GM06990 (cell line): ENCODE results near the gene PURA.

Experiments
- DNase-seq: peaks from one replicate; pipeline ENCODE4 v3.0.0-alpha.2; 2011; ENCODE audit not compliant: insufficient read length; ENCODE audit errors: extremely low read depth
- H3K27me3 ChIP-seq: replicated peaks from 2 replicates; pipeline ENCODE4 v1.6.0; 2011; ENCODE audit warnings: low read length; ENCODE audit not compliant: control insufficient read depth, insufficient read depth
- H3K36me3 ChIP-seq: 2 replicates; pipeline ENCODE4 v1.5.1; 2011; ENCODE audit warnings: low read length; ENCODE audit not compliant: control insufficient read depth, insufficient read depth
- H3K4me3 ChIP-seq: replicated peaks from 2 replicates; pipeline ENCODE4 v1.5.1; 2011; ENCODE audit warnings: low read depth, mild to moderate bottlenecking, control low read depth, low read length
- TF ChIP-seq, protein P1 (sequence below): IDR thresholded peaks from 2 replicates; pipeline ENCODE4 v1.5.1; 2011; ENCODE audit warnings: low read length, control low read depth, mild to moderate bottlenecking, inconsistent platforms; ENCODE audit not compliant: insufficient read depth, poor library complexity, severe bottlenecking

The PURA gene

DNA sequence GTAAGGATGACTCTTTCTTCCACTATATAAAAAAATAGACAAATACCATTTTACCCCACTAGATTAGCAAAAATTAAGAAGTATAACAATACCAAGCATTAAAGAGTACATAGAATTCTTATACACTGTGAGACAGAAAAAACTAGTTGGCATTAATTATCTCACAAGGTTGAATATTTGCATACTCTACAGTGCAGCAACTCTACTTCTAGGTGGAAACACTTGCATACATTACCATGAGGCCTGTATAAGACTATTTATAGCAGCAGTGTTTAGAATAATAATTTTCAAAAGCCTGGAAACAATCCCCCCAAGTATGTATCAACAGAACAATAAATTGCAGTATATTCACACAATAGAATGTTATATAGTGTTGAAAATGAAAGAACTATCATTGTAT is 19.0 kb upstream of the PURA start:
- TF ChIP-seq, protein P1, sequence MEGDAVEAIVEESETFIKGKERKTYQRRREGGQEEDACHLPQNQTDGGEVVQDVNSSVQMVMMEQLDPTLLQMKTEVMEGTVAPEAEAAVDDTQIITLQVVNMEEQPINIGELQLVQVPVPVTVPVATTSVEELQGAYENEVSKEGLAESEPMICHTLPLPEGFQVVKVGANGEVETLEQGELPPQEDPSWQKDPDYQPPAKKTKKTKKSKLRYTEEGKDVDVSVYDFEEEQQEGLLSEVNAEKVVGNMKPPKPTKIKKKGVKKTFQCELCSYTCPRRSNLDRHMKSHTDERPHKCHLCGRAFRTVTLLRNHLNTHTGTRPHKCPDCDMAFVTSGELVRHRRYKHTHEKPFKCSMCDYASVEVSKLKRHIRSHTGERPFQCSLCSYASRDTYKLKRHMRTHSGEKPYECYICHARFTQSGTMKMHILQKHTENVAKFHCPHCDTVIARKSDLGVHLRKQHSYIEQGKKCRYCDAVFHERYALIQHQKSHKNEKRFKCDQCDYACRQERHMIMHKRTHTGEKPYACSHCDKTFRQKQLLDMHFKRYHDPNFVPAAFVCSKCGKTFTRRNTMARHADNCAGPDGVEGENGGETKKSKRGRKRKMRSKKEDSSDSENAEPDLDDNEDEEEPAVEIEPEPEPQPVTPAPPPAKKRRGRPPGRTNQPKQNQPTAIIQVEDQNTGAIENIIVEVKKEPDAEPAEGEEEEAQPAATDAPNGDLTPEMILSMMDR: no peak
- Histone ChIP-seq H3K4me3 (no peak overlapping the region), H3K27me3 (no peaks in the 10 kb centered on the region; the same call in 1 of the 2 replicates), H3K36me3 (no peaks in the 10 kb centered on the region)
- no peak for DNase-seq

GRCh38 chr5:140101179-140101578 is 12.7 kb upstream of the PURA start:
- Histone ChIP-seq H3K27me3 (no peaks in the 10 kb centered on the region), H3K36me3 (no peaks in the 10 kb centered on the region), H3K4me3 (no peak overlapping the region)
- DNase-seq: no peak
- TF ChIP-seq, protein P1: no peak

- TF ChIP-seq, protein P1: no peak
- no peak overlapping the region for H3K4me3 ChIP-seq
- H3K27me3 ChIP-seq: no peaks in the 10 kb centered on the region
- no peaks in the 10 kb centered on the region for H3K36me3 ChIP-seq
- no peak for DNase-seq
Measured at GRCh38 chr5:140103154-140103553, 10.8 kb upstream of the PURA start.

- TF ChIP-seq, protein P1: no peak
- no peak for DNase-seq
- Histone ChIP-seq H3K27me3 (no peaks in the 10 kb centered on the region), H3K36me3 (no peaks in the 10 kb centered on the region), H3K4me3 (no peak overlapping the region)
Measured at GRCh38 chr5:140104100-140104499, 9.8 kb upstream of the PURA start.

GRCh38 chr5:140106101-140106500 is 7.8 kb upstream of the PURA start:
- Histone ChIP-seq H3K27me3 (no peaks in the 10 kb centered on the region), H3K36me3 (no peaks in the 10 kb centered on the region), H3K4me3 (no peak overlapping the region)
- TF ChIP-seq, protein P1: no peak
- no peak for DNase-seq

DNA sequence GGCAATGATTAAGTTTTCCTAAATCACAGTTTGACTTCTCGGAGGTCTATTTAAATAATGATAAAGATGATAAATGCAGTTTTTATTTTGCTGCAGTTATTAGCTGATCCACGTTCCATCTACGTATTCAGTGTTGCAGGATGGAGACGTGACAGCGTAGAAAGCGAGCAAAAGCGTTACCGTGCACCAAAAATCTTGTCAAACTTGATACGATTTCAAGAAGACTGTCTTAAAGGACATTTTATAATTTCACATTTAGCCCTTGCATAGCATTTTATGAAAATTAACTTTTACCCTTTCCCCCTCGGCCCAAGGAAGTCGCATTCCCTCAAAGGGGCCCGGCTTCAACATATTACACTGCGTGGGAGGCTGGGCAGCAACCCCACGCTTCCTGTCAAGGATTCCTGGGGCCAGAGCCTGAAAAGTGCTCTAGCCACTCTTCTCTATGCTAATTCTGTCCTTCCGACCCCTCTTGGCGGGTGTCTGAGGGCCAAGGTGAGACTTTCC is 7.1 kb upstream of the PURA start:
- TF ChIP-seq, protein P1: no peak
- H3K4me3 ChIP-seq: peak overlapping the region; percentile 87
- no peaks in the 10 kb centered on the region for H3K27me3 ChIP-seq
- no peaks in the 10 kb centered on the region for H3K36me3 ChIP-seq
- no peak for DNase-seq
